GM23248 (cell line): ENCODE measurements around the gene ARPC5. TPM values are rescaled to one million over a fixed set of nuclear protein-coding genes. Genes with fewer than 3 reads are reported as not detected.

Experiments used
- DNase-seq: peaks from one replicate; pipeline ENCODE4 v3.0.0-alpha.2; 2015
- H2AFZ ChIP-seq: fragments of 200-600 bp; sonication (generic); 2 replicates; pipeline ENCODE4 v1.6.1; 2016; ENCODE audit warnings: antibody characterized with exemption
- H3F3A ChIP-seq: fragments of 200-600 bp; sonication (generic); 2 replicates; pipeline ENCODE4 v1.6.1; 2016; ENCODE audit warnings: mild to moderate bottlenecking, antibody characterized with exemption, mixed run types; ENCODE audit not compliant: insufficient read depth
- H3K27ac ChIP-seq: fragments of 200-600 bp; sonication (generic); 2 replicates; pipeline ENCODE4 v1.5.1; 2016; ENCODE audit warnings: mild to moderate bottlenecking
- H3K27me3 ChIP-seq: fragments of 200-600 bp; sonication (generic); replicated peaks from 2 replicates; pipeline ENCODE4 v1.6.1; 2016; ENCODE audit warnings: mild to moderate bottlenecking; ENCODE audit not compliant: insufficient read depth
- H3K36me3 ChIP-seq: fragments of 200-600 bp; sonication (generic); 2 replicates; pipeline ENCODE4 v1.6.1; 2016; ENCODE audit warnings: low read depth, mild to moderate bottlenecking
- H3K4me1 ChIP-seq: fragments of 200-600 bp; sonication (generic); 2 replicates; pipeline ENCODE4 v1.6.1; 2016; ENCODE audit warnings: mild to moderate bottlenecking; ENCODE audit not compliant: insufficient read depth
- H3K4me2 ChIP-seq: fragments of 200-600 bp; sonication (generic); one replicate; pipeline ENCODE4 v1.6.1; 2016; ENCODE audit warnings: mild to moderate bottlenecking; ENCODE audit not compliant: unreplicated experiment
- H3K4me3 ChIP-seq: fragments of 200-600 bp; sonication (generic); 2 replicates; pipeline ENCODE4 v1.5.1; 2016; ENCODE audit warnings: mild to moderate bottlenecking
- H3K79me2 ChIP-seq: fragments of 200-600 bp; sonication (generic); 2 replicates; pipeline ENCODE4 v1.6.1; 2016; ENCODE audit warnings: mild to moderate bottlenecking; ENCODE audit not compliant: insufficient read depth
- H3K9ac ChIP-seq: fragments of 200-600 bp; sonication (generic); 2 replicates; pipeline ENCODE4 v1.6.1; 2016; ENCODE audit warnings: mild to moderate bottlenecking
- H3K9me2 ChIP-seq: fragments of 200-600 bp; sonication (generic); 2 replicates; pipeline ENCODE4 v1.6.1; 2016; ENCODE audit warnings: mixed run types, mild to moderate bottlenecking, moderate library complexity; ENCODE audit not compliant: insufficient read depth
- H3K9me3 ChIP-seq: fragments of 200-600 bp; sonication (generic); one replicate; pipeline ENCODE4 v1.6.1; 2017; ENCODE audit warnings: low read depth
- H4K20me1 ChIP-seq: fragments of 200-600 bp; sonication (generic); 2 replicates; pipeline ENCODE4 v1.6.0; 2016; ENCODE audit not compliant: insufficient read depth
- EZH2 ChIP-seq: fragments of 200-600 bp; sonication (generic); IDR thresholded peaks from 2 replicates; pipeline ENCODE4 v1.6.1; 2018; ENCODE audit warnings: antibody characterized with exemption, mild to moderate bottlenecking; ENCODE audit not compliant: insufficient read depth, poor library complexity, severe bottlenecking
- EZH2phosphoT487 ChIP-seq: fragments of 200-600 bp; sonication (generic); IDR thresholded peaks from 2 replicates; pipeline ENCODE4 v1.6.1; 2018; ENCODE audit warnings: antibody characterized with exemption, moderate library complexity, mild to moderate bottlenecking, low read depth; ENCODE audit not compliant: insufficient read depth
- WGBS, 2 experiments: methylation state at CpG; one replicate each; pipeline ENCODE4 v1.1.6; 2015 to 2017; ENCODE audit warnings: low lambda C conversion rate in 2 of 2, low coverage in 1 of 2; ENCODE audit errors: missing lambda C conversion rate in 2 of 2; 5-methylcytosine and 5-hydroxymethylcytosine counted together
- in situ Hi-C: fragments of 300-500 bp; cut with MboI; formaldehyde crosslinking; loops from 2 replicates; pipeline ENCODE4 v1.15.0; 2020
- polyA plus RNA-seq: library from polyadenylated mRNA; unstranded; fragments of >200 nt; fragmentation: Nextera tagmentation; extraction: Ambion mirVana; gene quantifications from 2 replicates; pipeline ENCODE4 v1.2.1, GENCODE V29; 2016
- total RNA-seq: library from RNA; depleted of rRNA; stranded (reverse); fragments of >200 nt; shearing (Covaris generic); gene quantifications from 2 replicates; pipeline ENCODE4 v1.2.3, GENCODE V29; 2014

The ARPC5 gene
- total and polyA plus RNA-seq, 2 experiments from 2014 or later = 388 to 666 TPM

DNA sequence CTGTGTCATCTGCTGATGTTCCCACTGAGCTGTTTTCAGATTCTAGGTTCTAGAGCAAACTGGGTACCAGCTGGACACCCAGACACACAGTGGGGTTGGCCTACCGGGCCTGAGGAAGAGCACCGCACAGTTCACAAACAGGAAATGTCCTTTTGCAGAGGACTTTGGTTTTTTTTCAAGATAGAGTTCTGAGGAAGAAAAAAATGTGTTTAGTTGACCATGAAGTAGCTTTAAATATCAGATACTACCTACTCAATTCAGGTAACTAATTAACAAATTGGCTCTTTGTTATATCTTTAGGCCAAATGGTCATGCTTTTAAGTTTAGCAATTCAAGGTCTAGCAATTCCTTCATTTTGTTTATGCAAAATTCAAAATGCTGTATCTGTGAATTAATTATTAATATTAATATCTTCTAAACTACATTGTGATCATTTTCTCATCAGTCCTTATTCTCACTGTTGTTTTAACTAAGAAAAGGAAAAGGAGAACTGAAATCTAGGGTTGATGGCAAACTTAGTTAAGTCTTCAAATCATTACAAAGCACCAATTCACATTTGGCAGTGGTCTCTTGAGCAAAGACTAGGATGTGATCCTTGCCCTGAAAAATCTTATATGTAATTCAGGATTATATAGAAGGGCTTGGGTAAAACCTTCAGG, 28.1 kb downstream of the ARPC5 start:
- Histone ChIP-seq H3K27ac (peak overlapping the region; percentile 95), H3K27me3 (no peaks in the 10 kb centered on the region), H3F3A (peaks cover 44% of the 10 kb centered on the region), H3K4me3 (no peak overlapping the region), H4K20me1 (no peaks in the 10 kb centered on the region), H3K9me3 (no peaks in the 10 kb centered on the region), H3K9me2 (no peaks in the 10 kb centered on the region), H3K36me3 (no peaks in the 10 kb centered on the region), H3K9ac (peak overlapping the region; percentile 69), H2AFZ (peak overlapping the region; percentile 61), H3K79me2 (no peaks in the 10 kb centered on the region), H3K4me1 (peaks cover 50% of the 10 kb centered on the region), H3K4me2 (peak overlapping the region; percentile 69)
- TF ChIP-seq EZH2 = no peak
- 96 to 98% methylated on average over 2 of the region's 2 CpGs for WGBS, 2 experiments
- in situ Hi-C loops = no loop called here
- no peak for DNase-seq

DNA sequence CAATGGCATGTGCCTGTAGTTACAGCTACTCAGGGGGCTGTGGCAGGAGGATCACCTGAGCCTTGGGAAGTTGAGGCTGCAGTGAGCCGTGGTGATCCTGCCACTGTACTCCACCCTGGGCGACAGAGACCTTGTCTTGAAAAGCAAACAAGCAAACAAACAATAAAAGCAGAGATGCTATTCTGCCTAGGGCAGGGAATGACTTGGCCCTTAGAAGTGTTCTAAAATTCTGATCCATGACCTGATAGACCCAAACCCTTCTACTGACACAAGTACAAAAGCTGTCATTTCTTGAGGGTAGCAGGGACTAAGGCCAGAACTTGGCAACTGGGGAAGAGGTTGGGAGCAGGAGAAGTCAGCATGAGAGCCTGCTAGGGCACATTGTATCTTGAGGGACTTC, 29.7 kb downstream of the ARPC5 start:
- 91 to 98% methylated on average over 2 of the region's 2 CpGs for WGBS, 2 experiments
- Histone ChIP-seq H3K4me1 (peaks cover 50% of the 10 kb centered on the region), H3F3A (peaks cover 41% of the 10 kb centered on the region), H3K27ac (no peak overlapping the region), H3K9me2 (no peaks in the 10 kb centered on the region), H2AFZ (no peak overlapping the region), H4K20me1 (no peaks in the 10 kb centered on the region), H3K4me2 (no peak overlapping the region), H3K4me3 (no peak overlapping the region), H3K36me3 (no peaks in the 10 kb centered on the region), H3K9me3 (no peaks in the 10 kb centered on the region), H3K9ac (no peak overlapping the region), H3K79me2 (no peaks in the 10 kb centered on the region), H3K27me3 (no peaks in the 10 kb centered on the region)
- DNase-seq = no peak
- no peak for TF ChIP-seq EZH2
- in situ Hi-C loops = no loop called here

DNA sequence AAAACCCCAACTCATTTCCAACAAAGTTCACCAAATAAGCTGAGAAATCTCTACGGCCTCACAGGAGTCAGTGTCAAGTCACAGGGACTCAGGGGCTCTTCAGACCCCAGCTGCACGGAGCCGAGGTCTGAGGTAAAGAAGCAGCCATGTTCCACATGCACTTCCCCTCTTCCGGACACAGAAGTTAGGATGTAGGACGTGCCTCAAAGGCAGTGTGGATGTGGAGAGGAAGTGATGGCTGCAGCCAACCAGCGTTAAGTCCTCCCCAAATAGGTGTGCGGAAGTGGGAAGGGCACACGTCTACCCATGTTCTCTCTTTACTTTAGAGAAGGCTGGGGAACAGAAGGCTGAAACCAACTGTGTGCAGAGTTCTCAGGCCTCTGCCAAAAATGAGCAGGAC, 30.8 kb downstream of the ARPC5 start:
- TF ChIP-seq EZH2phosphoT487 (no peak), EZH2 (no peak)
- Histone ChIP-seq H3F3A (peaks cover 42% of the 10 kb centered on the region), H3K4me1 (peaks cover 51% of the 10 kb centered on the region), H3K9me2 (no peaks in the 10 kb centered on the region), H3K4me3 (no peak overlapping the region), H3K4me2 (no peak overlapping the region), H3K36me3 (no peaks in the 10 kb centered on the region), H3K9ac (no peak overlapping the region), H2AFZ (no peak overlapping the region), H3K79me2 (no peaks in the 10 kb centered on the region), H4K20me1 (no peaks in the 10 kb centered on the region), H3K9me3 (no peaks in the 10 kb centered on the region), H3K27me3 (no peaks in the 10 kb centered on the region), H3K27ac (no peak overlapping the region)
- no peak for DNase-seq
- WGBS, 2 experiments = 96 to 100% methylated on average over 7 to 8 of the region's 8 CpGs
- in situ Hi-C loops = no loop called here

DNA sequence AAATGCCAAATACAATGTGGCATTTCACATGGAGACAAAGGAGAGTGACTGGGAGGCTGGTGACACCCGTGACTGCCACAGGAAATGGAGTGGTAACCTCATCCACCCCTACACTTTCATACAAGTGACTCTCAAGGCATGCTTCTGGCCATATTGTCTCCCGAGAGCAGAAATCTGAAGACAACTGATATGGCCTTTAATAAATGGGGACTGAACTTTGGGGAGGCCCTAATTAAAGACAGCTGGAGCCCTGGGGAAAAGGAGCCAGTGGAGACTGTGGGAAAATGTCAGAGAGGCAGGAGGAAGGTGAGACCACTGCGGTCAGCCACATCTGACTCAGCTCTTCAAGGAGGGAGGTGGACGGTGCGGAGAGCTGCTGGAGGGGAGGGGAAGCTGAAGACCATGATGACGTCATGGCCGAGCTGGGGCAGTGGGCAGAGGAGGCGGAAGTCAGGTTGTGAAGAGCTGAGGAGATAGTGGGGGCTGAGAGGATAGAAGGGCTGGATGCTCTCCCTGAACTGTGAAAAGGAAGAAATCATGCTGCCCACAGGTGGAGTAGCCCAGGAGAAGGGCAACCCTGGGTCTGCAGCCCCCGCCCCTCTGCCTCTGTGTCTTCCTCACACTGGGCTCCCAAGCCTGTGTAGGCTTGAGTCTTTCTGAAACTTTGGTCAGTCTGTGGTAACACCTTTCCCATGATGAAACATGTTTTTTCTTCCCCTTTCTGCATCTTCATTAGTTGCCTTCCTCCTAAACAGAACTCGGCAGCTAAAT, 31.4 kb downstream of the ARPC5 start:
- H4K20me1 ChIP-seq = no peaks in the 10 kb centered on the region
- DNase-seq = peak; percentile 83
- peak overlapping the region; percentile 36 for H3K27ac ChIP-seq
- H3K9me2 ChIP-seq = no peaks in the 10 kb centered on the region
- H3K4me3 ChIP-seq = no peak overlapping the region
- in situ Hi-C loops = no loop called here
- no peaks in the 10 kb centered on the region for H3K27me3 ChIP-seq
- no peak overlapping the region; the same call in 1 of the 2 replicates for H3K9ac ChIP-seq
- H3K9me3 ChIP-seq = no peaks in the 10 kb centered on the region
- H3K4me1 ChIP-seq = peaks cover 46% of the 10 kb centered on the region
- no peak overlapping the region for H2AFZ ChIP-seq
- H3K4me2 ChIP-seq = no peak overlapping the region
- no peak for TF ChIP-seq EZH2phosphoT487
- no peak for TF ChIP-seq EZH2
- H3K79me2 ChIP-seq = no peaks in the 10 kb centered on the region
- no peaks in the 10 kb centered on the region for H3K36me3 ChIP-seq
- H3F3A ChIP-seq = peaks cover 36% of the 10 kb centered on the region
- 39 to 40% methylated on average over 10 of the region's 10 CpGs for WGBS, 2 experiments
